GM23338 (cell line): ENCODE measurements around the gene NUP214.

Experiments
- CREB1 ChIP-seq: fragments of 250-450 bp; sonication (Bioruptor Pico); IDR thresholded peaks from 2 replicates; pipeline ENCODE4 v1.5.0; 2020; ENCODE audit warnings: low read depth, mild to moderate bottlenecking, moderate library complexity
- EZH2 ChIP-seq: fragments of 200-600 bp; sonication (generic); IDR thresholded peaks from one replicate; pipeline ENCODE4 v1.8.0; 2017; ENCODE audit warnings: antibody characterized with exemption, mild to moderate bottlenecking, low read depth; ENCODE audit not compliant: unreplicated experiment
- POLR2AphosphoS5 ChIP-seq: IDR thresholded peaks from 2 replicates; pipeline ENCODE4 v1.6.1; 2016; ENCODE audit warnings: antibody characterized with exemption, low read depth
- TF ChIP-seq, protein P1 (sequence below), 2 experiments: fragments of 200-600 bp in 1 of 2; sonication (generic) in 1 of 2; conservative IDR thresholded peaks; 2 replicates each; pipeline versions ENCODE4 v1.5.1 to v1.6.1; 2016 to 2017; ENCODE audit warnings: antibody characterized with exemption in 2 of 2, low read depth in 2 of 2, mild to moderate bottlenecking in 2 of 2, moderate library complexity in 1 of 2
- TF ChIP-seq, protein P2 (sequence below): IDR thresholded peaks from one replicate; pipeline ENCODE4 v1.6.1; 2018; ENCODE audit warnings: antibody characterized with exemption; ENCODE audit not compliant: unreplicated experiment

DNA sequence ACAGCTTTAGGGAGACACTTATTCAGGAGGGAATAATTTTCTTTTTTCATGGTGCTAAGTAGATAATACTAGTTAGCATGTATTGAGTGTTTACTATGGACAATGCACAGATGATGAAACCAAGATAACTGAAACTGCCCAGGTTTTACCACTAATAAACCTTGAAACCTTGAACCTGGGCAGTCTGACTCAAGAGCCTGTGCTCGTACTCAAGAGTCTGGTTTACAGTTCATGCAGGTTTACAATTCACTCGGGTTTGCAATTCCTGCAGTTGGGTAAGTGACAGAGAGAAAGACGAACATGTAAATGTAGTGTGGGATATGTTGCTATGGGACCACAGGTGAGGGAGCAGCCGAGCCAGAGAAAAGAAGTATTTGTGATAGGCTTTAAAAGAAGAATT lies 28.2 kb downstream of the NUP214 start:
- TF ChIP-seq, protein P1, sequence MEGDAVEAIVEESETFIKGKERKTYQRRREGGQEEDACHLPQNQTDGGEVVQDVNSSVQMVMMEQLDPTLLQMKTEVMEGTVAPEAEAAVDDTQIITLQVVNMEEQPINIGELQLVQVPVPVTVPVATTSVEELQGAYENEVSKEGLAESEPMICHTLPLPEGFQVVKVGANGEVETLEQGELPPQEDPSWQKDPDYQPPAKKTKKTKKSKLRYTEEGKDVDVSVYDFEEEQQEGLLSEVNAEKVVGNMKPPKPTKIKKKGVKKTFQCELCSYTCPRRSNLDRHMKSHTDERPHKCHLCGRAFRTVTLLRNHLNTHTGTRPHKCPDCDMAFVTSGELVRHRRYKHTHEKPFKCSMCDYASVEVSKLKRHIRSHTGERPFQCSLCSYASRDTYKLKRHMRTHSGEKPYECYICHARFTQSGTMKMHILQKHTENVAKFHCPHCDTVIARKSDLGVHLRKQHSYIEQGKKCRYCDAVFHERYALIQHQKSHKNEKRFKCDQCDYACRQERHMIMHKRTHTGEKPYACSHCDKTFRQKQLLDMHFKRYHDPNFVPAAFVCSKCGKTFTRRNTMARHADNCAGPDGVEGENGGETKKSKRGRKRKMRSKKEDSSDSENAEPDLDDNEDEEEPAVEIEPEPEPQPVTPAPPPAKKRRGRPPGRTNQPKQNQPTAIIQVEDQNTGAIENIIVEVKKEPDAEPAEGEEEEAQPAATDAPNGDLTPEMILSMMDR (conservative IDR thresholded peaks at IDR 0.05; ENCODE audit: low read depth in 2 of 2): no peak
- TF ChIP-seq EZH2 (no peak), POLR2AphosphoS5 (no peak), CREB1 (CRISPR knock-in tag) (no peak)
- TF ChIP-seq, protein P2, sequence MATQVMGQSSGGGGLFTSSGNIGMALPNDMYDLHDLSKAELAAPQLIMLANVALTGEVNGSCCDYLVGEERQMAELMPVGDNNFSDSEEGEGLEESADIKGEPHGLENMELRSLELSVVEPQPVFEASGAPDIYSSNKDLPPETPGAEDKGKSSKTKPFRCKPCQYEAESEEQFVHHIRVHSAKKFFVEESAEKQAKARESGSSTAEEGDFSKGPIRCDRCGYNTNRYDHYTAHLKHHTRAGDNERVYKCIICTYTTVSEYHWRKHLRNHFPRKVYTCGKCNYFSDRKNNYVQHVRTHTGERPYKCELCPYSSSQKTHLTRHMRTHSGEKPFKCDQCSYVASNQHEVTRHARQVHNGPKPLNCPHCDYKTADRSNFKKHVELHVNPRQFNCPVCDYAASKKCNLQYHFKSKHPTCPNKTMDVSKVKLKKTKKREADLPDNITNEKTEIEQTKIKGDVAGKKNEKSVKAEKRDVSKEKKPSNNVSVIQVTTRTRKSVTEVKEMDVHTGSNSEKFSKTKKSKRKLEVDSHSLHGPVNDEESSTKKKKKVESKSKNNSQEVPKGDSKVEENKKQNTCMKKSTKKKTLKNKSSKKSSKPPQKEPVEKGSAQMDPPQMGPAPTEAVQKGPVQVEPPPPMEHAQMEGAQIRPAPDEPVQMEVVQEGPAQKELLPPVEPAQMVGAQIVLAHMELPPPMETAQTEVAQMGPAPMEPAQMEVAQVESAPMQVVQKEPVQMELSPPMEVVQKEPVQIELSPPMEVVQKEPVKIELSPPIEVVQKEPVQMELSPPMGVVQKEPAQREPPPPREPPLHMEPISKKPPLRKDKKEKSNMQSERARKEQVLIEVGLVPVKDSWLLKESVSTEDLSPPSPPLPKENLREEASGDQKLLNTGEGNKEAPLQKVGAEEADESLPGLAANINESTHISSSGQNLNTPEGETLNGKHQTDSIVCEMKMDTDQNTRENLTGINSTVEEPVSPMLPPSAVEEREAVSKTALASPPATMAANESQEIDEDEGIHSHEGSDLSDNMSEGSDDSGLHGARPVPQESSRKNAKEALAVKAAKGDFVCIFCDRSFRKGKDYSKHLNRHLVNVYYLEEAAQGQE: no peak
